ENCODE data around the gene MDC1.

The MDC1 gene

GRCh38 chr6:30657454-30657853, 59.6 kb downstream of the MDC1 start:
- H3K9me3 ChIP-seq, result no peaks in the 10 kb centered on the region
- H3K4me1 ChIP-seq, result no peaks in the 10 kb centered on the region
- in situ Hi-C loops (cut with MboI; ENCODE audit: low sequenced_read_pairs), result no loop called here
- H3K4me3 ChIP-seq, result no peak overlapping the region
- no peaks in the 10 kb centered on the region for H3K27me3 ChIP-seq (ENCODE audit: low read depth)
- DNase-seq (ENCODE audit: low spot score in 2 of 2), result no peak
- peaks cover 88% of the 10 kb centered on the region for H3K36me3 ChIP-seq (replicated peaks)

DNA sequence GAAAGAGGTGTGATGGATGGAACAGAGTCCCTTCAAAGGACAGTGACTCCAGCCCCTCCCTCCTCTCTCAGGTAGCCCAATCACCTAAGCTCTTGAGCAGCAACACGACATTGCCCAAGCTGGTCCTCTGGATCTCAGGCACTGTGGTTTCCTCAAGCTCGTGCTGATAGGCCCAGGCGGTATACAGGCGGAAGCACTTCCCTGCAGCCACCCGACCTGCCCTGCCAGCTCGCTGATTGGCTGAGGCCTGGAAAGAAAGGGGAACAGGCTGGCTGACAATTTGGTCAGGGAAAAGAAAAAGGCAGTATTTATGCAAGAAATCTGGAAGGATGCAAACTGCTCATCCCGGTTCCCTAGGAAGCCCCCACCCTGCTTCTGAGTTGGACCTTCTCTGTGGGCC, 60.6 kb downstream of the MDC1 start:
- peaks cover 88% of the 10 kb centered on the region for H3K36me3 ChIP-seq (replicated peaks)
- H3K4me3 ChIP-seq, result no peak overlapping the region
- no peaks in the 10 kb centered on the region for H3K9me3 ChIP-seq
- no peaks in the 10 kb centered on the region for H3K4me1 ChIP-seq
- no peak for DNase-seq (ENCODE audit: low spot score in 2 of 2)
- H3K27me3 ChIP-seq (ENCODE audit: low read depth), result no peaks in the 10 kb centered on the region
- in situ Hi-C loops (cut with MboI; ENCODE audit: low sequenced_read_pairs), result no loop called here

DNA sequence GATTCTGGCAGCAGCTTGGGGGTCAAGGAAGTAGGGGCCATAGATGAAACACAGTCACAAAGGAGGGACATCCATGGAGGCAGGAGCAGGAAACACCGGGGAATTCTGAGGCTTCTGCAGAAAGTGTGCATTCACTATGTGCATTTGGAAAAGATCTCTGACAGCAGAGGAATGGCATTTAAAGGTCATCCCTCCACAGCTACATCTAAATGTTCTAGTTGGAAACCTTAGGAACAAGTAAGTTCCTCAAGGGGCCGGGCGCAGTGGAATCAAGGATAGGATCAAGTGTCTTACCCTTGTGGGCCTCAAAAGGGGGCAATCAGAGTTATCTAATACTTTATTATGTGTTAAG, 61.4 kb downstream of the MDC1 start:
- no peaks in the 10 kb centered on the region for H3K4me1 ChIP-seq
- H3K27me3 ChIP-seq (ENCODE audit: low read depth), result no peaks in the 10 kb centered on the region
- H3K9me3 ChIP-seq, result no peaks in the 10 kb centered on the region
- H3K4me3 ChIP-seq, result no peak overlapping the region
- in situ Hi-C loops (cut with MboI; ENCODE audit: low sequenced_read_pairs), result no loop called here
- DNase-seq (ENCODE audit: low spot score in 2 of 2), result no peak
- peaks cover 91% of the 10 kb centered on the region for H3K36me3 ChIP-seq (replicated peaks)

DNA sequence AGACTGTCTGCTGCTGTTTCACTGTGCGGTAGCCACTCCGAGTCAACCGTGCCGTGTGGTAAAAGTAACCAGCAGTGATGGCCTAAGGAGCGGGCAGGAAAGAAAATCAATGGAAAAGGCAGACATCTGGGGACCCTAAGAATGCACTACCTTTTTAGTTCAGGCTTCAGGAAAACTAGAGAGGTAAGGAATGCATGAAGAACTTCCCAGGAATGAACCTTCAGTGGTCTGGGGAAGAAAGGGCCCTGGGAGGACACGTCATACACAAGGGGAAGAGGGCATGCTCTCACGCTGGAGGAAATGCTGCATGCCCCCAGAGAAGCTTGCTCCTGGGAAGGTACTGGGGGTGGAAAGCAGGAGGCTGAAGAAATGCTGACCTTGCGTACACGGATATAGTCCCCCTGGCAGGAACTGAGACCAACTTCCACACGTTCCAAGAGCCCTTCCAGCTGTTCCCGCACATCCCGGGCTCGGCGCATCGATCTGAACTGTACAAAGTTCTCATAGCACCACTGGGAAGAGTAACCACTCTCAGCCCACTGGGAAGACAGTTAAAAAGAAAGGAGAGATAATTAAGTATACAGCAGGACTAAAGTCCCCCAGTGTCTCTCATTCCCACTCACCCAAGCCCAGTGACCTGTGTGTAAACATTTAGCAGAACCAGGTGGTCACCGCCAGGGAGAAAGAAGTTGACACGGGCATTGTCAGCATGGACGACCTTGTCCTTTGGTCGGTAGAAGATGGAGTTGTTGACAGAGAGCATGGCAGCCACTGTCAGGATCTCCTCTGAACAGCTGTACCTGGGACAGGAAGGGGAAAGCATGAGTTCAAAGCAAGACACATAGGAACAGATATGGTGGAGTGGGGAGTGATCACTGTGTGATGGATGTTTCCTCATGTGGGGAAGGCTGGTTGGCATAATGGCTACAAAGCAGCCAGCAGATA, 62.0 kb downstream of the MDC1 start:
- DNase-seq (ENCODE audit: low spot score in 2 of 2), result no peak
- Histone ChIP-seq H3K4me1 (no peaks in the 10 kb centered on the region), H3K27me3 (ENCODE audit: low read depth) (no peaks in the 10 kb centered on the region), H3K36me3 (replicated peaks) (peaks cover 86% of the 10 kb centered on the region), H3K9me3 (no peaks in the 10 kb centered on the region), H3K4me3 (no peak overlapping the region)
- in situ Hi-C loops (cut with MboI; ENCODE audit: low sequenced_read_pairs), result no loop called here

- H3K4me1 ChIP-seq, result peaks cover 6% of the 10 kb centered on the region
- no peaks in the 10 kb centered on the region for H3K27me3 ChIP-seq (ENCODE audit: low read depth)
- no peak overlapping the region for H3K4me3 ChIP-seq
- in situ Hi-C loops (cut with MboI; ENCODE audit: low sequenced_read_pairs), result no loop called here
- H3K36me3 ChIP-seq (replicated peaks), result peaks cover 51% of the 10 kb centered on the region
- DNase-seq (ENCODE audit: low spot score in 2 of 2), result no peak
- H3K9me3 ChIP-seq, result no peaks in the 10 kb centered on the region
Observed at GRCh38 chr6:30651143-30651542, 65.9 kb downstream of the MDC1 start.

All from HAP-1 (cell line).